ENCODE data around the gene MTHFD1.

- TF ChIP-seq, protein P1, sequence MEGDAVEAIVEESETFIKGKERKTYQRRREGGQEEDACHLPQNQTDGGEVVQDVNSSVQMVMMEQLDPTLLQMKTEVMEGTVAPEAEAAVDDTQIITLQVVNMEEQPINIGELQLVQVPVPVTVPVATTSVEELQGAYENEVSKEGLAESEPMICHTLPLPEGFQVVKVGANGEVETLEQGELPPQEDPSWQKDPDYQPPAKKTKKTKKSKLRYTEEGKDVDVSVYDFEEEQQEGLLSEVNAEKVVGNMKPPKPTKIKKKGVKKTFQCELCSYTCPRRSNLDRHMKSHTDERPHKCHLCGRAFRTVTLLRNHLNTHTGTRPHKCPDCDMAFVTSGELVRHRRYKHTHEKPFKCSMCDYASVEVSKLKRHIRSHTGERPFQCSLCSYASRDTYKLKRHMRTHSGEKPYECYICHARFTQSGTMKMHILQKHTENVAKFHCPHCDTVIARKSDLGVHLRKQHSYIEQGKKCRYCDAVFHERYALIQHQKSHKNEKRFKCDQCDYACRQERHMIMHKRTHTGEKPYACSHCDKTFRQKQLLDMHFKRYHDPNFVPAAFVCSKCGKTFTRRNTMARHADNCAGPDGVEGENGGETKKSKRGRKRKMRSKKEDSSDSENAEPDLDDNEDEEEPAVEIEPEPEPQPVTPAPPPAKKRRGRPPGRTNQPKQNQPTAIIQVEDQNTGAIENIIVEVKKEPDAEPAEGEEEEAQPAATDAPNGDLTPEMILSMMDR (IDR thresholded peaks at IDR 0.05 in 4 of 5, conservative IDR thresholded peaks at IDR 0.05 in 1 of 5): no peak
- TF ChIP-seq POLR2A (IDR thresholded peaks at IDR 0.05): no peak
Observed at GRCh38 chr14:64447876-64448670, 59.9 kb downstream of the MTHFD1 start.

Measured in gastrocnemius medialis (tissue), 4 donors.